ENCODE results near the gene ZSCAN26. TPM values are rescaled to one million over a fixed set of nuclear protein-coding genes. Genes with fewer than 3 reads are reported as not detected.

The ZSCAN26 gene
- total and polyA plus RNA-seq, 2 donors (not counting 1 experiment from before 2014, with no cell fraction given): 17.9 to 29.3 TPM

DNA sequence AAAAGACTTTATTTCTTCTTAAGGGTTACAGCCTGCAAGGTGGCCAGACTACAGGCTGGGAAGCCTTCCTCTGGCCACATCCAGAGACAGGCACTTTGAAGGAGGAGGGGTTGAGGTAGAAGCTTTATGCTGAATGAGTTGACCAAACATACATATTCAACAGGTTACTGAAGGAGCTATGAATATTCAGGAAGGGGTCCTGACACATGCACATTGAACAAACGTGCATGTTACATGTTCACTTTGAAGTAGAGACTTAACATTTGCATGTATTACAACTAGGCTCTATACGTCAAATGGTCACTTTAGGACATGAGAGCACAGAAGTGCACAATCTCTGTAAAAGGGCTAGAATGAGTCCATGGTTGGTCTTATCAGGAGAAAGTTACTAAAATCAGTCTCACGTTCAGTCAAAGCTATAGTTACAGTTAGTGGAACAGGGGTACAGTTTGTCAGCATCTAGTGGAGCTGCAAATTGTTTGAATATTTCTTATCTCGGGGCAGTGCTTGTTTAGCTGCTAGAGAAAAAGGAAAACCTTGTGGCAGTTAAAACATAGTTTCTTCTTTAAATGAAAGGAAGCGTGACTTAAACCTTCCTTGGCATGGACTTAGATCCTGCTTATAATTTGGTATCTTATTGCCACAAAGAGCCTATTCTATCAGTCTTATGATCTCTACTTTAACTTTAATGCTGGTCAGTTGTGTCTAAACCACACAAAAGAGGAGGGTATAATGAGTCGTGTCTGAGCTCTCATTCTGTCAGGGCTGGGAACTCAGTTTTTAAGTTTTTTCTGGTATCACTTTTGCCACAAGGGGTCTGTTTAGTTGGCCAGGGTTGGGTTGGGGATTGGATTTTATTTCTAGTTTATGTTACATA is 46.4 kb upstream of the ZSCAN26 start:
- WGBS (ENCODE audit: insufficient coverage): 80% methylated on average over 1 of the region's 6 CpGs
- Histone ChIP-seq H3K9me3 (ENCODE audit: control extremely low read depth in 1 of 3, control insufficient read depth in 2 of 3, insufficient read depth in 1 of 3, low read length in 2 of 3) (peaks cover 0 to 6% (median 2%) of the 10 kb centered on the region in 3 donors), H4K20me1 (ENCODE audit: control insufficient read depth, insufficient read depth, low read length, poor library complexity, severe bottlenecking) (no peaks in the 10 kb centered on the region), H3K4me3 (ENCODE audit: control extremely low read depth in 1 of 5, extremely low read depth in 1 of 5, insufficient read depth in 1 of 5, low read depth in 2 of 5, low read length in 4 of 5) (no peak overlapping the region), H2AFZ (ENCODE audit: insufficient read depth, low read depth, low read length, poor library complexity, severe bottlenecking) (no peak overlapping the region), H3K36me3 (replicated peaks in 1 of 2; ENCODE audit: control extremely low read depth in 1 of 2, control insufficient read depth in 1 of 2, extremely low read depth in 1 of 2, insufficient read depth in 2 of 2, low read length in 1 of 2) (no peaks in the 10 kb centered on the region), H3K9ac (ENCODE audit: low read length) (no peak overlapping the region), H3K4me2 (replicated peaks; ENCODE audit: low read depth, low read length, poor library complexity, severe bottlenecking) (no peak overlapping the region), H3K4me1 (ENCODE audit: control insufficient read depth in 2 of 2, insufficient read depth in 2 of 2, low read length in 2 of 2) (peaks cover 10 to 14% of the 10 kb centered on the region in 2 donors), H3K79me2 (ENCODE audit: control insufficient read depth, insufficient read depth, low read length) (peaks cover 4% of the 10 kb centered on the region), H3K27ac (ENCODE audit: low read length in 2 of 2) (no peak overlapping the region), H3K27me3 (replicated peaks in 1 of 4; ENCODE audit: control extremely low read depth in 1 of 4, control insufficient read depth in 3 of 4, insufficient read depth in 4 of 4, low read length in 3 of 4) (peaks cover 0 to 38% (median 21%) of the 10 kb centered on the region in 4 experiments)
- Mint-ChIP-seq H3K27me3 (peaks cover 38% of the 10 kb centered on the region), H3K27ac (no peak overlapping the region), H3K9me3 (ENCODE audit: insufficient read depth) (no peaks in the 10 kb centered on the region), H3K4me3 (no peak overlapping the region), H3K4me1 (peaks cover 15% of the 10 kb centered on the region)
- DNase-seq (no peak), ATAC-seq (ENCODE audit: low read depth) (no peak)
- intact Hi-C loops (cut with micrococcal nuclease): no loop called here
- TF ChIP-seq EZH2 (IDR thresholded peaks at IDR 0.05; ENCODE audit: borderline replicate concordance, insufficient read depth, low read depth, low read length, poor library complexity, severe bottlenecking) (no peak), CTCF (IDR thresholded peaks at IDR 0.05) (no peak)
- CTCF ChIA-PET: interaction anchor here (0.7 kb wide), 1 partner anchor 40 kb away, joined by 3 read pairs; no protein-coding TSS in a partner anchor
- POLR2A ChIA-PET: interaction anchor here (0.6 kb wide), 1 partner anchor 125 kb away, joined by 3 read pairs; no protein-coding TSS in a partner anchor

Measured in B cell (primary cell).